TTC549 (cell line): ENCODE data around the gene GRK3.
"Not testable (repeated sequence)": the region's sequence is repeated elsewhere in the genome, so short reads cannot be mapped to it uniquely, and the experiment has no call there.

Source experiments
- FAIRE-seq: peaks from 2 replicates; lab custom pipeline; 2012; peaks lifted over from hg19 to GRCh38; lab: Jason Lieb, UNC

GRK3 gene

DNA sequence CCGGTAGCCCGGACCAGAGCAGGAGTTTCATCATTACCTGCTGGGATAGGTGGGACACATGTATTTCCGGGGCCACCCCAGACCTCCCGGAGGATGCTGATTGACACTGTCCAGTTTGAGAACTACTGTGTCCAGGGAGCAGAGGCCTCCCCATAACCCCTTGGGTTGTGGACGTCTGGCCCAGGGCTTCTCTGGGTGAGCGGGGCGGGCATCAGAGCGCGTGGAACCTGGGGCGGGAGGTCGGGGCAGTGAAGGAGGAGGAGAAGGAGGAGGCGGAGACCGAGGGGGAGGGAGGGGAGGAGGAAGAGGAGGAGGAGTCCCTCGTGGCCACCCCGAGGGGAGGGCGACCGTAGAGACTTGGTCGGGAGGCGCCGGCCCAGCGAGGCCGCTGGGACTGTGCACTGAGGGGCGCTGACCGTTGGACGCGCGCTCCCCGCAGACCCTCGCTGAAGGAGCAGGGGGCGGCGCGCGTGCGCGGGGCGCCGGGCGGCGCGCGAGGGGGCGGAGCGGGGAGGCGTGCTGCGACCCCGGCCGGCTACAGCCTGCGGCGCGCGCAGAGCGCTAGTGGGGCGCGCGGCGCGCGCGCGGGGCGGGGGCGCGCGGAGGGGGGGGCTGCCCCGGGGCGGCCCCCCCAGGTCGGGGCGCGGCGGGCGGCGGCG, at the start of gene GRK3:
TSS of gene GRK3 (plus strand) at position 356 of the 659 bp plus-strand sequence. CDS start 366 bp downstream, outside the sequence.
- FAIRE-seq, result no peak

DNA sequence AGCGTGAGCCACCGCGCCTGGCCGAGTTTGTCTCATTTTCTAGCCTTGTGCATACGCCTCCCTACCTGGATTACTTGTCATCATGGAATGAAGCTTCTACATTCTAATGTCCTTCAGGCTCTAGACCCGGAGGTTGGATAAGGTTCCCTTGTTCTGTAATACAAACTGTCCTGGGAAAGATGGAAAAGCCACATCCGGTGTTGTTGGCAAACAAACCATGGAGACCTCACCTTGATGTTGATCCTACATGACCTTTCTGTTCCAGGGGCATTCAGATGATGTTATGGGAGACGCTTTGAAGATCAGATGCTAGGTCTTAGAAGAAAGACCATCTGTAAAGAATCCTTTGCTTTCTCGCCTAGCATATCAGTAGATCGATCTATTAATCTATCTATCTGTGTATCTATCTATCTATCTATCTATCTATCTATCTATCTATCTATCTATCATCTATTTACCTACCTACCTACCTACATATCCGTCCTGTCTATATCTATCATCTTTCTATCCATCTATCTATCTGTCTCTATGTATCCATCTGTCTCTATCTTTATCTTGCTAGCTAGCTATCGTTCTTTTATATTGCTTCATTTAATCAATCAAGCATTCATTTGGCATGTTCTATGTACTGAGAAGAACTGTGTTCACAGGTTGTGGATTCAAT, 46.3 kb upstream of the GRK3 start:
- no peak for FAIRE-seq

DNA sequence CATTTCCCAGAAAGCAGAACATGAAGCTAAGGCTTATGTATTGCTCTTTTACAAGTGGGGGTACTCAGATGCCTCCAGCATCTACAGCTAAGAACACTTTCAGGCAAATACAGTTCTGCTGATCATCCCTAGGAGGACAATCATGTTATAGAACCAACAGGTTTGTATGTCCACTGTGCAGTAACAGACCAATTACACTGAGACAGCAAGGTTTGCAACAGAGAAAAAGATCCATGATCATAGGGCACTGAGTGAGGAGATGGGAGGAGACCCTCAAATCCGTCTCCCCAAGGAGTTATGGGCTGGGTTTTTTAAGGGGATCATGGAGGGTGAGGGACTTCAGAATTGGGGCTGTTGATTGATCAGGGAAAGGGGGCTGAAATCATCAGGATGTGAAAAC, 39.1 kb upstream of the GRK3 start:
- no peak for FAIRE-seq

DNA sequence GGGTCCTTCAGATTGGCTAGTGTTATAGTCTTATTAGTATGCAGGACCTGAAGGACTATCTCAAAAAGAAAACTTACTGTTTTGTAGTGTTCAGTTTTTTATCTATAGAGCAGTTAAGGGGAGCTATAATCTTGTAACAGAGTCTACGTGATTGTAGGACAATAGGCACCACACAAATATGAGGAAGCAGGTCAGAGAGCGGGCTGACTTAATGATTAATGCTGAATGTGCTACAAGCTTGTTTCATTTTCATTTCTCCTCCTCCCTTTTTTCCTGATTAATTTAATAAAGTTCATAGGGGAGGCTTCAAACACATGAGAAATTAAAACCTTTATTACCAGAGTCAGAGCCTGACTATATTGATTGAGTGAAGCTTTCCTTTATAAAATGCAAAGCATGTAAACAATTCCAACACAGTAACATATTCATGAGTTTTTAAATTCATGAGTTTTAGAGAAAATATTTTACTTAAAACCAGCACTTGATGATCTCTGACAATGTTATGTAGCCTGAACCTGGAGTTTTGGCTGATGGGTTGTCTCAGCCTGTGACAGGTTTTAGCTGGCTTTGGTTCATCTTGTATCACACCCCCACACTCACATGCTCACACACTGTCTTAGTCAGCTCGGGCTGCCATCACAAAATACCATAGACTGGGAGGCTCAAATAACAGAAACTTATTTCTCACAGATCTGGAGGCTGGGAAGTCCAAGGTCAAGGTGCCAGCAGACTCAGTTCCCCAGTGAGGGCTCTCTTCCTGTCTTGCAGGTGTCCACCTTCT, 38.5 kb upstream of the GRK3 start:
- FAIRE-seq, result not testable (repeated sequence)

DNA sequence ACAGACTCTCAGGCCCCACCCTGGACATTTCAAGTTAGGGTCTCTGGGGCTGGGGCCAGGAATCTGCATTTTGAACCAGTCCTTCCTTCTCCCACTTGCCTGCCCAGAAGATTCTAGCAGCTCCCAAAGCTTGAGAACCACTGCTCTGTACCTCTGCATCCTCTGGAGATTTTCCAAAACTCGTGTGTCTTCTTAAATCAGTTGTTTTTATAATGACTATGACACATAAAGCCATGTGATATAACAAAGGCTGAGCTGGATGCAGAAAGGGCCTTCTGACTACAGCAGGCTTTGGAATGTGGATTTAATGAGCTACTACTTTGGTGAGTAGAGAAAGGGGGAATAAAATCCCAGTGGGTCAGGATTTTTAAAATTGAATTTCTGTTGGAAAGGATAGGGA, 37.5 kb upstream of the GRK3 start:
- not testable (repeated sequence) for FAIRE-seq

DNA sequence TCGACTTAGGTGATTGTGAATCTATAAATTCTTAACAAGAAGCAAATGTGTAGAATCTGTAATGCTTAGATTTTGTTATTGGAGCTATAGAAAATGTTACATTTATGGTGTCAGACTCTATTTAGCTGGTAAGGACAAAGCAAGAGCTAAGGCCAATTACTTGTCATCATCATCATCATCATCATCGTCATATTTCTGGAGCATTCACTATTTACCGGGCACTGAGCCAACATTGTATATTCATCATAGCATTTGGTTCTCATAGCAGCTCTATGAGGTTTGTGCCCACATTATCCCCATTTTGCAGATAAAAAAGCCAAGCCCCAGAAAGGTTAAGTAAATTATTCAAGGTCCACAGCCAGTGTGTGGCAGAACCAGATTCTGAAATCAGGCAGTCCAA, 36.4 kb upstream of the GRK3 start:
- FAIRE-seq, result not testable (repeated sequence)

DNA sequence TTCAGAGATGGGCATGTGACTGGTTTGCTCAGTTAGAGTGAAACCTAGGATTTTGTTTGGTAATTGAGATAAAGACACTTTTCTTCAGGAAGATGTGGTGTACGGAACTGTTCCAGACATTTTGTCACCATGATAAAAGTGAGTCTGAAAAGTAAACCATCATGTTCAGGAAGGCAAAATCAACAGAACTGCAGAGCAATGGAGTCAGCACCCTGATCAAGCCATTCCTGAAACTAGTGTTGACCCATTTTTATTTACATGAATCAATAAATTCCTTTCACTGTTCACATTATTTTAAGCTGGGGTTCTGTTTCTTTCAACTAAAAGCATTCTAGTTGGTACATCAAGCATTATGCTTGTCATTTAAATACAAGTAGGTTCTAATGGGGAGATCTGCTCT, 35.4 kb upstream of the GRK3 start:
- FAIRE-seq, result not testable (repeated sequence)

DNA sequence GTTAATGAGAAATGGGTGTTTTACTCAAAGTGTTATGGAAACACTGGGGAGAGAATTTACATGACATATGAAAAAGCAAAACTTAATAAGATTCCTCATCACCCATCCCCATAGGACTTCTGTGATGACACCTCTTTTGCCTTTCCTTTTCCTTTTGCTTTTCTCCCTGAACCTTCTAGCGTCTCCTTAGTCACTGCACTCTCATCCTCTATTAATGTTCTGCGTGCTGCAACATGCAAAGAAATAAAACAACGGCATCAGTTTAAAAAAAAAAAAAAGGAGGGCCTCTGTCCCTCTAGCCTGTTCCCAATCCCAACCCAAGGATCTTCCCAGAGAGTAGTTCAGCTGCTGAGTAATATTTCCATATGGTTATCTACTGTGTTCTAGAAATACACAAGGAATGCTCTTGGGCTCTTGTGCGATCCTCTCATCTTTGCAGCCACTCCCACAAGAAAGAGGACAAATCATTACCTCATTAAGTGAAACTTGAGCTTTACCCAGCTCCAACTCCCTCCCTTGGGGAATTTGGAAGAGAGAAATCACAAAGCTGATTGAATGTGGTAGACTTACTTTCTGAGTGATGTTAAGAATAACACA, 34.8 kb upstream of the GRK3 start:
- not testable (repeated sequence) for FAIRE-seq

DNA sequence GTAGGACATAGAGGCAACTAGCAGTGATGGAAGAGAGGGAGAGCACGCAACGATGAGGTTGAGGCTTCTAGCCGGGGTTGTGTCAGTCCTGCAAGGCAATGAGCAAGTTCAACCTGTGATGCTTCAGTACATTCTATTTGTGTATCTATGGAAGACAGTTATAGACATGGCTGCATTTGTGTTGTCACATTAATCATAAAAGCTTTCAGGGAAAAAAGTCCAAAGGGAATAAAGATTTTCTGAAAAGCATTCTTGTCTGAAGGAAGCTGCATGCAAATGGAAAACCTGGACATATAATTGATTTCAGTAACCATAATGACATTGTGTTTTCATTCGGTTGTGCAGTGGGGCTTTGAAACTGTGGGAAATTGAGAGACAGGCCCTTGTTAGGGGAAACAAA, 32.8 kb upstream of the GRK3 start:
- FAIRE-seq, result not testable (repeated sequence)

DNA sequence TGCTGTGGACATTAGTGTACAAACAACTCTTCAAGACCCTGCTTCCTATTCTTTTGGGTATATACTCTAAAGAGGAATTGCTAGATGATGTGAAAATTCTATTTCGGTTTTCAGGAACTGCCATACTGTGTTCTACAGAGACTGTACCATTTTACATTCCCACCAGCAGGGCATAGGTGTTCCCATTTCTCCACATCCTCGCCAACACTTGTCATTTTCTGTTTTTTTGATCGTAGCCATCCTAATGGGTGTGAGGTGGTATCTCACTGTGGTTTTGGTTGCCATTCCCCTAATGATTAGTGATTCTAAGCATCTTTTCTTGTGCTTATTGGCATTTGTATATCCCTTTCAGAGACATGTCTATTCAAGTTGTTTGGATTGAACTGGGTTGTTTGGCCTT, 29.8 kb upstream of the GRK3 start:
- FAIRE-seq, result no peak

DNA sequence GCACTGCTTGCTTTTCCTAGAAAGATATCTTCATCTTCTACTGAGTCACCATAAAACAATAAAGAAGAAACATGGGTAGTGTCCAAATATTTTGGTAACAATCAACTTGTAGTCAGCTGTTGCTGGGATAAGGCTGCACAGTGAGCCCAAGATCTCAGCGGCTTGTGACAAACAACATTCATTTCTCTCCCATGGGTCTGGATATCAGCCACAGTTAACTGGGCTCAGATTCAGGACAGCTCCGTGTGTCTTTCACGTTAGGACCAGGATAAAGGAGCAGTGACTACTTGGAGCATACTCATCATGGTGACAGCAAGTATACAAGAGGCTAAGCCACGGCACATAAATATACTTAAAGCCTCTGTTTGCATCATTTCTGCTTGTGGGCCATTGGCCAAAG, 27.9 kb upstream of the GRK3 start:
- no peak for FAIRE-seq

DNA sequence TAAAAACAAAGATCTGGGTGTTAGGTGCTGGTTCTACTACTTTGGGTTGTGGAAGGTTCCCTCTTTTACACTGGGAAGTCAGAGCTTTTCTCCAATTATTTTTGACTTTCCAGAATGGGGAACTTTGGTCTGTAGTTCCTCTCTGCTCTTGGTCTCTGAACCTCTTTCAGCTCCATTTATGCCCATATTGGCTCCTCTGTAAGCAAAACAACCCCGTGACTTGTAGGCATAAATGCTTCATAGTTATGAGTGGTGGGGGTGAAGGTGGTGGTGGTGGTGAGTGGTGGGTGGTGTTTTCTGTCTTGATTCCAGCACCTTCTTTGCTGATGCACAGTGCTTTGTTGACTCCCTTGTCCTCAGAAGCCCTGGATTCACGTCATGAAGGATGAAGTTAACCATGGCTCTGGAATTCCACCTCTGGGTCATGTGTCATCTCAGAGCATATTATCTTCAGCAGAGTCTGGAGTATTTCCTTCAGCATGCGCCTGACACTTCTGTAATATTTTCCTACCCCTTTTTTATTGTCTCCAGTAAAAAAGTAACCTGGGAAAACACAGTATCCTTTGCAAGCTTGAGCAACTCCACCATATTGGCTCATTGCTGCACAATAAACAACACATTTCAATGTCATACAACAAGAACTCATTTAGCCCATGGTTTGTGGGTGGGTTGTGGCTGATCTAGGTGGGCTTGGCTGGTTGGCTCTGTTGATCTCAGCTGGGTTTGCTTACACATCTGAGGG, 24.1 kb upstream of the GRK3 start:
- no peak for FAIRE-seq

DNA sequence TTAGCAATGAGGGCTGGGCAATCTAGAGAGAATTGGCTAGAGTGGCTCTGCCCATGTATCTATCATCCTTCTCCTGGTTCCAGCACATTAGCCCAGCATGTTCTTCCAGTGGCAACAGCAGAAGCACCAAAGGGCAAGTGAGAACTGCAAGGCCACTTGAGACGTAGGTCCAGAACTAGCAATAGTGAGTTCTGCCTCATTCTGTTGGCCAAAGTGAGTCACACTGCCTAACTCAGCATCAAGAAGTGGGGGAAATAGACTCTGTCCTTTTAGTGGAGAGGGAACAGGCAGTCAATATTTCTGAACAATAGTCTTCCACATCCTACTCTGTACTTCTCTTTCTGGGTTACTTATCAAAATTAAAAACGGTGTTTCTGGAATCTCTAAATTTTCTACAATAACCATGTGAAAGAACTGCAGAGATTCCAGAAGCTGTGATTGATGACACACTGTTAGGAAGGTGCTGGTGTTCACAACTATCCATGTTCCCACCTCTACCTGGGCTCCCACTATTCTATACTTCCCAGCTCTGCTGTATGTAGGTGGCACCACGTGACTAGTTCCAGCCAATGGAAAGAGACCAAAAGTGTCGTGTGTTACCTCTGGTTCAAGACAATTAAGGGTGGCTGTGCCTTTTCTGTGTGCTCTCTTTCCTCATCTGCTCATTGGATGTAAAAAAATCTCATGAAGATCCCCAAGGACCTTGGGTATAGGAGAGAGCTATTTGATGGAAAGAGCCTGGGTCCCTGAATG, 23.4 kb upstream of the GRK3 start:
- FAIRE-seq, result no peak

DNA sequence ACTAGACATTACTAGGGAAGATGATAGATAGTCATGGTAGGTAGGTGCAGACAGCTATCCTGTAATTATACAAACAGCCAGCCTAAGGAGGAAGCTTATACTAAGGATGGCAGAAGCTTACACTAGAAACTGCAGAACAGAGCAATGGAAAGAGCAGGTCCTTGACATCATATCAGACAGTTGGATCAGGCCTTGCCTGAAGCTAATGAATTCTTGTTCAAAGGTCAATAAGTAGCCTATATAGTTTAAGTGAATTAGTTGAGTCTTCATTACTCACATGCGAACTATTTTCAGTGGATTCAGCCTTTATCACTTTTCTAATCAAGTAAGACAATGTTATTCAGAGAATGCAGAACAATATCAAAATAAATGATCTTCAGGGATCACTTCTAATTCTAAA, 22.3 kb upstream of the GRK3 start:
- no peak for FAIRE-seq

DNA sequence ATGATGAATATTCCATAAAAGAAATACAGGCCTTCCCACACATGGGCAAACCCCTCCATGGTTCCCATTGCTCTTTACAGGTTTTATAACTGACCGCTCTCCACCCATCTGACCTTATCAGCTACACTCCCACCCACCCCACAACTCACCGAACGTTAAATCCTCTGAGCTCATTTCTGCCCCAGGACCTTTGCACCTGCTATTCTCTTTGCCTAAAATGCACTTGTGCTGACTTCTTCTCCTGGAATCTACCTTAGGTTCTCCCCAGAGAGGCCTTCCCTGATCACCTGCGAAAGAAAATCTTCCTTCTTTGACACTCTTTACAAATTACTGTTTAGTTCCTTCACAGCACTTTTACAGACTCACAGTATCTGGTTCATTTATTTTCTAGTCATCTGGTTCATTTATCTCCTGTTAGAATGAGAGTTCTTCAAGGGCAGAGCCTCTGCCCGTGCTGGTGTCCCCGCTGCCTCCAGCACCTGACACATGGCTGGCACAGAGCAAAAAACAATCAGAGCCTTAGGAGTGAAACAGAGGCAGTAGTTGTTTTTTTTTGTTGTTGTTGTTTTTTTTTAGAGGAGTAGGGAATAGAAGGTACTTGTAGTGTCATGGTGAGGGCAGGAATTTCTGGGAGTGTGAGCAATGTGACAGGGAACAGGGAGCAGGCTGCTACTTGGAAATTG, 21.6 kb upstream of the GRK3 start:
- no peak for FAIRE-seq

DNA sequence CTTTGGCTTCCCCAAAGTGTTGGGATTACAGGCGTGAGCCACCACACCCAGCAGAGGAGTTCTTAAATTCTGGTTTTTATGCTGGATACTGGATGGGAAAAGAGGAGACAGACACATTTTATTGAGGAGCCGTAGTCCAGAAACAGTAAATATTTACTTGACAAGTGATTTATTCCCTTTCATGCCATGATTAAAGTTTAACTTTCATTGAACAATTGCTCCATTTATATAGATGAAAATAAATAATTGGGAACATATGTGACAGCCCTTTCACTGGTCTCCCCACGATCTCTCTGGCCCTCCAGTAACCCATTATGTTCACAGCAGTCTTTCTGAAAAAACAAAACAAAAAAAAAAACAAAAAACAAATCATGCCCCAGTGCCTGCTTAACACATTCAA, 19.3 kb upstream of the GRK3 start:
- no peak for FAIRE-seq

DNA sequence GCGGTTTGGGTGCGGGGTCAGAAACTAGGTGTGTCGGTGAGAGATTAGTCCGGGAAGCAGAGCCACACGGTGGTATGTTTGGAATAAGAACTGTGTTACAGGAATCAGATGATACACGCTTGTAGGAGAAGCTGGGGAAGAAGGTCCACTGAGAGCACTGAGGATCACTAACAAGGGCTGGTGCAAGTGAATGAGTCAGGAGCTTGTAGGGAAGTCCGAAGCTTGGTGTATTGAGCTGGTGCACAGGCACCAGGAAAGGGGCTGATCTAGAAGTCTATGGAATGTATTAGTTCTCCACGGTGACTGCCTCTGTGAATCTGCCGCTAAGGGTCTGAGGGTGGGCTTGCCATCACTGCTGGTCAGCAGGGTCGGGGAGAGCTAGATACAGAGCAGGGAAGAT, 18.8 kb upstream of the GRK3 start:
- FAIRE-seq, result no peak

DNA sequence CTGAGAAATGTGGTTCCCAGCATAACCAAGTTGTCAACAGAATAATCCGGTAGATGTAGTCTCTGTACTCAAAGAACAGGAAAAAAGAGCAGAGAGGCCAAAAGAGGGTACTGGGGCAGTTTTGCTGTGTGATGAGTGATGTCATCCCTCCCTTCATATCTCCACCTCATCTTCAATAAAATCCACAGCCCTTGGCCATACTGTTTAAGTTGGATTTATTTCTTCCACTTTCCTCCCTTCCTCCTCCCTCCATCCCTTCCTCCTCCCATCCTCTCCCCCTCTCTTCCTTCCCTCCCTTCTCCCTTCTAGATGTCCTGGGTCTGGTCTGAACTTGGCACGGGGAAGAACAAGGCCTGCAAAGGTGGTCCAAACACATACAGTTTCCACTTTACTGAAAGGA, 18.2 kb upstream of the GRK3 start:
- no peak for FAIRE-seq

DNA sequence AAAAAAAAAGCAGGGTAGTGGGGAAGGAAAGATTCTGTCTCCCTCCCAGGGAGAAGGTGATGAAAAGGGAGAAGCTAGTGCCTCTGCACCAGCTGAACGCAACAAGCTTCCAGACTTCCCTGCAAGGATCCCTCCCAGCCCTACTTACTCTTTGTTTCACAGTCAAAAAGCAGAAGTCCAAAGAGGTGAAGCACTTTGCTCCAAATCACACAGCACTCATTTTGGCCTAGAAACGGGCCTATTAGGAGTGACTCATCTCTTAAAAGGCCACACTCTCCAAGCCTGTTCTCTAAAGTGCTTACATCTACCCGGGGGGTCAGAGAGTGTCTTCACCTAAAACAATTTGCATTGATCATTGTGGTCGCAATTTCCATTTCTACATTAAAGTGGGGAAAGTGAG, 17.7 kb upstream of the GRK3 start:
- FAIRE-seq, result no peak

DNA sequence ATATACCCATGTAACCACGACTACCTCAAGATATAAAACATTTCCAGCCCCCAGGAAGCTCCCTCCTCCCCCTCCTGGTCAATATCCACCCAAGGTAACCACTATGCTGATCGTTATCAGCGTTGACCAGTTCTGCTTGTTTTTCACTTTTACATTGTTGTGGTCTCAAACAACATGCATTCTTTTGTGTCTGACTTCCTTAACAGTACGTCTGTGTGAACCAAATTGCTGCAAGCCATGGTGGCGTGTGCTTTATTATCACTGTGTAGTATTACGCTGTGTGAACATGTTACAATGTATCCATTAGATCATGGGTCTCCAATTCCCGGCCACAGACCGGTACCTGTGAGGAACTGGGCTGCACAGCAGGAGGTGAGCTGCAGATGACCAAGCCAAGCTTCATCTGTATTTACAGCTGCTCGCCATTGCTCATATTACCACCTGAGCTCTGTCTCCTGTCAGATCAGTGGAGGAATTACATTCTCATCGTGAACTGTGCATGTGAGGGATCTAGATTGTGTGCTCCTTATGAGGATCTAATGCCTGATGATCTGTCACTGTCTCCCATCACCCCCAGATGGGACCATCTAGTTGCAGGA, 15.5 kb upstream of the GRK3 start:
- no peak for FAIRE-seq

DNA sequence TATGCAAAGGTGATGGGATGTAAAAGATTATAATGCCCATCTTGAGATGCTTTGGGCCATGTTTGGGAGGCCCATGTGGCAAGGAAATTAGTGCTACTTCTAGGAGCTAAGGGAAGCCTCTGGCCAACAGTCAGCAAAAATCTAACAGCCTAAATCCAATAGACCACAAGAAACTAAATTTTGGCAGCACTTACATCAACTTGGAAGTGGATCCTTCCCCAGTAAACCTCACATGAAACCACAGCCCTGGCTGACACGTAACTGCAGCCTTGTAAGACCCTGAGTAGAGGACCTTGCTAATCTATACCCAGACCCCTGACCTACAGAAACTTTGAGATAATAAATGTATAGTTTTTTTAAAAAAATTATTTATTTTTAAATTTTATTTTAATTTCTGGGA, 13.1 kb upstream of the GRK3 start:
- FAIRE-seq, result no peak
